ENCODE results near the gene SAMSN1. TPM values are rescaled to one million over a fixed set of nuclear protein-coding genes. Genes with fewer than 3 reads are reported as not detected.

SAMSN1 gene
- 100 to 1,000 TPM; 103 to 104 TPM for total RNA-seq

- peaks cover 31% of the 10 kb centered on the region for H3K36me3 Mint-ChIP-seq (ENCODE audit: low read depth)
- POLR2A ChIA-PET: interaction anchor here (0.9 to 2.4 kb wide), 5 partner anchors 19 to 519 kb away, joined by 3 to 8 read pairs (median 3); partner anchors contain the start of genes HSPA13 and NRIP1
- ATAC-seq (peak; percentile 87), DNase-seq (peak; percentile 89)
- H3K27me3 Mint-ChIP-seq (ENCODE audit: low read depth): no peaks in the 10 kb centered on the region
- peaks cover 61% of the 10 kb centered on the region for H3K4me1 Mint-ChIP-seq (ENCODE audit: low read depth)
- H3K4me3 Mint-ChIP-seq: peak within 1 kb of the TSS; percentile 99
- CTCF ChIA-PET: interaction anchor here (0.9 to 1.1 kb wide), 2 partner anchors 46 to 191 kb away, joined by 3 to 5 read pairs; no protein-coding TSS in a partner anchor
- H3K9me3 Mint-ChIP-seq (ENCODE audit: insufficient read depth): peaks cover under 1% of the 10 kb centered on the region
- peak within 1 kb of the TSS; percentile 90 for H3K27ac Mint-ChIP-seq
Observed at GRCh38 chr21:14545906-14546480, at the start of gene SAMSN1. Gene SAMSN1, minus strand, starts transcription at chr21:14546315. Its CDS starts 54 bp downstream, at chr21:14546261.

- POLR2A ChIA-PET: no interaction called here
- H3K36me3 Mint-ChIP-seq (ENCODE audit: low read depth): peaks cover 62% of the 10 kb centered on the region
- ATAC-seq (no peak), DNase-seq (no peak)
- peaks cover 39% of the 10 kb centered on the region for H3K9me3 Mint-ChIP-seq (ENCODE audit: insufficient read depth)
- no peak overlapping the region for H3K27ac Mint-ChIP-seq
- CTCF ChIA-PET: no interaction called here
- H3K4me3 Mint-ChIP-seq: no peak overlapping the region
- H3K4me1 Mint-ChIP-seq (ENCODE audit: low read depth): peaks cover 33% of the 10 kb centered on the region
- H3K27me3 Mint-ChIP-seq (ENCODE audit: low read depth): no peaks in the 10 kb centered on the region
Observed at GRCh38 chr21:14595449-14595848, 49.3 kb upstream of the SAMSN1 start.

- no peak overlapping the region for H3K27ac Mint-ChIP-seq
- H3K4me3 Mint-ChIP-seq: no peak overlapping the region
- CTCF ChIA-PET: no interaction called here
- peaks cover 35% of the 10 kb centered on the region for H3K9me3 Mint-ChIP-seq (ENCODE audit: insufficient read depth)
- POLR2A ChIA-PET: no interaction called here
- H3K36me3 Mint-ChIP-seq (ENCODE audit: low read depth): peaks cover 62% of the 10 kb centered on the region
- no peak for ATAC-seq
- H3K4me1 Mint-ChIP-seq (ENCODE audit: low read depth): peaks cover 33% of the 10 kb centered on the region
- H3K27me3 Mint-ChIP-seq (ENCODE audit: low read depth): no peaks in the 10 kb centered on the region
- no peak for DNase-seq
Observed at GRCh38 chr21:14594967-14595366, 48.9 kb upstream of the SAMSN1 start.

GRCh38 chr21:14593230-14593629, 47.1 kb upstream of the SAMSN1 start:
- H3K4me3 Mint-ChIP-seq: no peak overlapping the region
- CTCF ChIA-PET: interaction anchor here (2.7 kb wide), 1 partner anchor 10 kb away, joined by 19 read pairs; no protein-coding TSS in a partner anchor
- POLR2A ChIA-PET: no interaction called here
- H3K36me3 Mint-ChIP-seq (ENCODE audit: low read depth): peaks cover 57% of the 10 kb centered on the region
- peaks cover 32% of the 10 kb centered on the region for H3K4me1 Mint-ChIP-seq (ENCODE audit: low read depth)
- no peak overlapping the region for H3K27ac Mint-ChIP-seq
- ATAC-seq (no peak), DNase-seq (no peak)
- H3K9me3 Mint-ChIP-seq (ENCODE audit: insufficient read depth): peaks cover 41% of the 10 kb centered on the region
- H3K27me3 Mint-ChIP-seq (ENCODE audit: low read depth): no peaks in the 10 kb centered on the region

- Mint-ChIP-seq H3K36me3 (ENCODE audit: low read depth) (peaks cover 56% of the 10 kb centered on the region), H3K9me3 (ENCODE audit: insufficient read depth) (peaks cover 40% of the 10 kb centered on the region), H3K27ac (peak overlapping the region; percentile 40), H3K4me3 (no peak overlapping the region), H3K4me1 (ENCODE audit: low read depth) (peaks cover 32% of the 10 kb centered on the region), H3K27me3 (ENCODE audit: low read depth) (no peaks in the 10 kb centered on the region)
- ChIA-PET POLR2A (interaction anchor here (0.9 to 2.2 kb wide), 5 partner anchors 10 to 58 kb away, joined by 3 to 10 read pairs (median 4); no protein-coding TSS in a partner anchor), CTCF (interaction anchor here (1.2 to 2.7 kb wide), 5 partner anchors 11 to 145 kb away, joined by 3 to 19 read pairs (median 4); no protein-coding TSS in a partner anchor)
- DNase-seq (no peak), ATAC-seq (no peak)
Observed at GRCh38 chr21:14592296-14593000, 46.3 kb upstream of the SAMSN1 start.

- POLR2A ChIA-PET: interaction anchor here (0.8 to 2.2 kb wide), 7 partner anchors 11 to 209 kb away, joined by 3 to 10 read pairs (median 4); partner anchors contain the start of gene HSPA13
- CTCF ChIA-PET: interaction anchor here (0.7 to 2.7 kb wide), 11 partner anchors 11 to 146 kb away, joined by 3 to 19 read pairs (median 3); no protein-coding TSS in a partner anchor
- Mint-ChIP-seq H3K4me3 (no peak overlapping the region), H3K4me1 (ENCODE audit: low read depth) (peaks cover 32% of the 10 kb centered on the region), H3K9me3 (ENCODE audit: insufficient read depth) (peaks cover 34% of the 10 kb centered on the region), H3K27me3 (ENCODE audit: low read depth) (no peaks in the 10 kb centered on the region), H3K27ac (peak overlapping the region; percentile 61), H3K36me3 (ENCODE audit: low read depth) (peaks cover 53% of the 10 kb centered on the region)
- ATAC-seq: peak; percentile 55
- DNase-seq: peak; percentile 40
Observed at GRCh38 chr21:14591882-14592281, 45.8 kb upstream of the SAMSN1 start.

- peaks cover 49% of the 10 kb centered on the region for H3K36me3 Mint-ChIP-seq (ENCODE audit: low read depth)
- H3K4me1 Mint-ChIP-seq (ENCODE audit: low read depth): peaks cover 32% of the 10 kb centered on the region
- no peaks in the 10 kb centered on the region for H3K27me3 Mint-ChIP-seq (ENCODE audit: low read depth)
- DNase-seq: no peak
- peak overlapping the region; percentile 61 for H3K27ac Mint-ChIP-seq
- POLR2A ChIA-PET: interaction anchor here (0.8 to 2.2 kb wide), 5 partner anchors 11 to 208 kb away, joined by 3 to 10 read pairs (median 3); partner anchors contain the start of gene HSPA13
- CTCF ChIA-PET: interaction anchor here (0.7 to 2.7 kb wide), 11 partner anchors 12 to 146 kb away, joined by 3 to 19 read pairs (median 3); no protein-coding TSS in a partner anchor
- no peak overlapping the region for H3K4me3 Mint-ChIP-seq
- ATAC-seq: peak; percentile 23
- H3K9me3 Mint-ChIP-seq (ENCODE audit: insufficient read depth): peaks cover 29% of the 10 kb centered on the region
Observed at GRCh38 chr21:14591377-14591776, 45.3 kb upstream of the SAMSN1 start.

GRCh38 chr21:14589855-14590563, 43.9 kb upstream of the SAMSN1 start:
- Mint-ChIP-seq H3K27me3 (ENCODE audit: low read depth) (no peaks in the 10 kb centered on the region), H3K4me3 (peak overlapping the region; percentile 40), H3K9me3 (ENCODE audit: insufficient read depth) (peaks cover 21% of the 10 kb centered on the region), H3K4me1 (ENCODE audit: low read depth) (peaks cover 34% of the 10 kb centered on the region), H3K36me3 (ENCODE audit: low read depth) (peaks cover 41% of the 10 kb centered on the region), H3K27ac (peak overlapping the region; percentile 75)
- no peak for DNase-seq
- ATAC-seq: peak; percentile 76
- POLR2A ChIA-PET: interaction anchor here (1.0 kb wide), 1 partner anchor 108 kb away, joined by 4 read pairs; no protein-coding TSS in a partner anchor
- CTCF ChIA-PET: interaction anchor here (2.1 kb wide), 1 partner anchor 40 kb away, joined by 6 read pairs; no protein-coding TSS in a partner anchor

- Mint-ChIP-seq H3K27ac (no peak overlapping the region), H3K4me3 (no peak overlapping the region), H3K27me3 (ENCODE audit: low read depth) (no peaks in the 10 kb centered on the region), H3K36me3 (ENCODE audit: low read depth) (peaks cover 26% of the 10 kb centered on the region), H3K4me1 (ENCODE audit: low read depth) (peaks cover 29% of the 10 kb centered on the region), H3K9me3 (ENCODE audit: insufficient read depth) (peaks cover 7% of the 10 kb centered on the region)
- CTCF ChIA-PET: interaction anchor here (1.1 kb wide), 1 partner anchor 40 kb away, joined by 3 read pairs; no protein-coding TSS in a partner anchor
- no peak for DNase-seq
- ATAC-seq: no peak
- POLR2A ChIA-PET: no interaction called here
Observed at GRCh38 chr21:14587266-14587665, 41.2 kb upstream of the SAMSN1 start.

GRCh38 chr21:14585122-14585521, 39.0 kb upstream of the SAMSN1 start:
- H3K27ac Mint-ChIP-seq: no peak overlapping the region
- H3K9me3 Mint-ChIP-seq (ENCODE audit: insufficient read depth): peaks cover 6% of the 10 kb centered on the region

GRCh38 chr21:14584357-14585095, 38.4 kb upstream of the SAMSN1 start:
- no peak for DNase-seq
- no peak overlapping the region for H3K4me3 Mint-ChIP-seq
- peaks cover 9% of the 10 kb centered on the region for H3K36me3 Mint-ChIP-seq (ENCODE audit: low read depth)
- no peaks in the 10 kb centered on the region for H3K27me3 Mint-ChIP-seq (ENCODE audit: low read depth)
- H3K27ac Mint-ChIP-seq: no peak overlapping the region
- CTCF ChIA-PET: interaction anchor here (1.0 to 2.0 kb wide), 2 partner anchors 12 to 33 kb away, joined by 3 to 7 read pairs; no protein-coding TSS in a partner anchor
- H3K4me1 Mint-ChIP-seq (ENCODE audit: low read depth): peaks cover 12% of the 10 kb centered on the region
- peaks cover 1% of the 10 kb centered on the region for H3K9me3 Mint-ChIP-seq (ENCODE audit: insufficient read depth)
- ATAC-seq: no peak
- POLR2A ChIA-PET: no interaction called here

More at GRCh38 chr21:14585122-14585521, 39.0 kb upstream of the SAMSN1 start:
- Mint-ChIP-seq H3K4me1 (ENCODE audit: low read depth) (peaks cover 18% of the 10 kb centered on the region), H3K36me3 (ENCODE audit: low read depth) (peaks cover 12% of the 10 kb centered on the region), H3K27me3 (ENCODE audit: low read depth) (no peaks in the 10 kb centered on the region), H3K4me3 (no peak overlapping the region)
- ATAC-seq: no peak
- DNase-seq: no peak
- CTCF ChIA-PET: interaction anchor here (1.0 to 2.0 kb wide), 2 partner anchors 13 to 33 kb away, joined by 3 to 7 read pairs; no protein-coding TSS in a partner anchor
- POLR2A ChIA-PET: no interaction called here

All from activated CD8-positive, alpha-beta T cell treated with anti-CD3 and anti-CD28 coated beads, Interleukin-2, amount 10 ng/mL, durations not matched to agents 7 days and 5 days (primary cell).